ENCODE results near the gene HMX1. TPM values are rescaled to one million over a fixed set of nuclear protein-coding genes. Genes with fewer than 3 reads are reported as not detected.

The HMX1 gene
- total RNA-seq, 1 experiment from 2014 or later, result 0.20 TPM

DNA sequence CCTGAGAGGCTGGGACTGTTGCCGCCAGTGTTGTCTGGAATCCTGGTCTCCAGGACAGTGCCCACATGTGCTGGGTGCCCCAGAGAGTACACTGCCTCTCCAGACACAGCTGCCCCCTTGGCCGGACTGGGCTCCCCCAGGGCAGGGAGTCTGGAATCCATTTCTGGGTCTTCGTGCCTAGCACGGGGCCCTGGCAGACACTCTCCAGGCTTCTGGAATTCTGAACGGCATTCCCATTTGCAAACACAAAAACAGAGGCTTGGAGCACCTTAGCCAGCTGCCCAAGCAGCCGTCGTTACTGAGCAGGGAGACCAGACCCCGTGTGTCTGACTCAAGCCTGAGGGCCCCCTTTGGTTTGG, 20.8 kb downstream of the HMX1 start:
- no peaks in the 10 kb centered on the region for H3K36me3 ChIP-seq (ENCODE audit: control insufficient read depth, insufficient read depth, low read length)
- H3K27me3 Mint-ChIP-seq (ENCODE audit: insufficient read depth, unreplicated experiment), result peaks cover 6% of the 10 kb centered on the region
- no peak for DNase-seq
- H3K27me3 ChIP-seq (replicated peaks; ENCODE audit: control insufficient read depth, insufficient read depth, low read length), result no peaks in the 10 kb centered on the region
- intact Hi-C loops (cut with micrococcal nuclease; ENCODE audit: unreplicated experiment), result no loop called here
- H3K4me1 Mint-ChIP-seq (ENCODE audit: low read depth, unreplicated experiment), result no peaks in the 10 kb centered on the region
- ChIA-PET POLR2A (no interaction called here), CTCF (no interaction called here)
- no peaks in the 10 kb centered on the region for H3K9me3 Mint-ChIP-seq (ENCODE audit: unreplicated experiment)
- no peak overlapping the region for H3K4me3 Mint-ChIP-seq (ENCODE audit: unreplicated experiment)
- TF ChIP-seq, protein P1, sequence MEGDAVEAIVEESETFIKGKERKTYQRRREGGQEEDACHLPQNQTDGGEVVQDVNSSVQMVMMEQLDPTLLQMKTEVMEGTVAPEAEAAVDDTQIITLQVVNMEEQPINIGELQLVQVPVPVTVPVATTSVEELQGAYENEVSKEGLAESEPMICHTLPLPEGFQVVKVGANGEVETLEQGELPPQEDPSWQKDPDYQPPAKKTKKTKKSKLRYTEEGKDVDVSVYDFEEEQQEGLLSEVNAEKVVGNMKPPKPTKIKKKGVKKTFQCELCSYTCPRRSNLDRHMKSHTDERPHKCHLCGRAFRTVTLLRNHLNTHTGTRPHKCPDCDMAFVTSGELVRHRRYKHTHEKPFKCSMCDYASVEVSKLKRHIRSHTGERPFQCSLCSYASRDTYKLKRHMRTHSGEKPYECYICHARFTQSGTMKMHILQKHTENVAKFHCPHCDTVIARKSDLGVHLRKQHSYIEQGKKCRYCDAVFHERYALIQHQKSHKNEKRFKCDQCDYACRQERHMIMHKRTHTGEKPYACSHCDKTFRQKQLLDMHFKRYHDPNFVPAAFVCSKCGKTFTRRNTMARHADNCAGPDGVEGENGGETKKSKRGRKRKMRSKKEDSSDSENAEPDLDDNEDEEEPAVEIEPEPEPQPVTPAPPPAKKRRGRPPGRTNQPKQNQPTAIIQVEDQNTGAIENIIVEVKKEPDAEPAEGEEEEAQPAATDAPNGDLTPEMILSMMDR (IDR thresholded peaks at IDR 0.05; ENCODE audit: insufficient read depth in 1 of 2, low read depth in 1 of 2, low read length in 1 of 2, severe bottlenecking in 1 of 2, unreplicated experiment in 1 of 2), result no peak
- no peaks in the 10 kb centered on the region for H3K4me1 ChIP-seq
- BruUV-seq (replicated peaks), result no TSS peak
- H3K27ac Mint-ChIP-seq (ENCODE audit: unreplicated experiment), result no peak overlapping the region
- H3K36me3 Mint-ChIP-seq (ENCODE audit: insufficient read depth, unreplicated experiment), result no peaks in the 10 kb centered on the region
- no peaks in the 10 kb centered on the region for H3K9me3 ChIP-seq
- H3K4me3 ChIP-seq (ENCODE audit: low read depth, low read length), result no peak overlapping the region

DNA sequence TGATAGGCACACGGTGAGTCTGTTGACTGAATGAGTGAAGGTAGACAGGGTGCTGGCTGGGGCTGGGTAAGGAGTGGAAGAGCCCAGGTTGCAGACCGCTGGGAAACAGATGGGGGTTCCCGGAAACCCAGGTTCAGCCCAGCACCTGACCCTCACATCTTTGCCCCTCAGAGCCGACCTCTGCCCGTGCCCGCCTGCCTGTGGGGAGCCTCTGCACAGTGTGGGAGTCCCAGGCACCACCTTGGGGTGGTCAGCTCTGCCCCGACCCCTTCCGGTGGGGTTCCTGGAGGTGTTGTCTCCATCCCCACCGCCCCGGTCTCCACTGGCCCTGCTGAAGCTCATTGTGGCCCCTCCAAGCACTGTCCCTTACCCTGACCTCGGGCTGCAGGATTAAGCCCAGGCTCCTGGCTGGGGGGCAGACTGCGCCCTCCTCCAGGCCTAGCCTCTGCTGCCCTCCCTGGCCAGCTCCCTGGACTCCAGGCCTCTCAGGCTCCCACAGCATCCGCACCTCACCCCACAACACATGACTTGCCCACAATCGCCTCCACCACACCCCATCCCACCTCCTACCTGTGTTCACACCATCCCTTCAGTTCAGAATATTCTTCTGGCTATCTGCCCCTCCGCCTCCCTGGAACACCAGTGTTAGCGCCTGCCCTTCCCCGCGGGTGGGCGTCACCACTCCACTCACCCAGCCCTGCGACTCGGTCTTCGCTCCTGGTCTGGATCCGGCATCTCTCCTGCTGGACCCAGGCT, 21.4 kb downstream of the HMX1 start:
- intact Hi-C loops (cut with micrococcal nuclease; ENCODE audit: unreplicated experiment), result no loop called here
- peak in 1 of 2 experiments; percentile 14 for DNase-seq
- no peaks in the 10 kb centered on the region for H3K4me1 Mint-ChIP-seq (ENCODE audit: low read depth, unreplicated experiment)
- Histone ChIP-seq H3K36me3 (ENCODE audit: control insufficient read depth, insufficient read depth, low read length) (no peaks in the 10 kb centered on the region), H3K4me1 (no peaks in the 10 kb centered on the region), H3K27me3 (replicated peaks; ENCODE audit: control insufficient read depth, insufficient read depth, low read length) (no peaks in the 10 kb centered on the region), H3K4me3 (ENCODE audit: low read depth, low read length) (no peak overlapping the region), H3K9me3 (no peaks in the 10 kb centered on the region)
- POLR2A ChIA-PET, result no interaction called here
- CTCF ChIA-PET, result no interaction called here
- H3K27ac Mint-ChIP-seq (ENCODE audit: unreplicated experiment), result no peak overlapping the region
- no peaks in the 10 kb centered on the region for H3K9me3 Mint-ChIP-seq (ENCODE audit: unreplicated experiment)
- no peaks in the 10 kb centered on the region for H3K36me3 Mint-ChIP-seq (ENCODE audit: insufficient read depth, unreplicated experiment)
- BruUV-seq (replicated peaks), result no TSS peak
- no peak overlapping the region for H3K4me3 Mint-ChIP-seq (ENCODE audit: unreplicated experiment)
- peaks cover 5% of the 10 kb centered on the region for H3K27me3 Mint-ChIP-seq (ENCODE audit: insufficient read depth, unreplicated experiment)
- TF ChIP-seq, protein P1 (IDR thresholded peaks at IDR 0.05; ENCODE audit: insufficient read depth in 1 of 2, low read depth in 1 of 2, low read length in 1 of 2, severe bottlenecking in 1 of 2, unreplicated experiment in 1 of 2), result no peak

DNA sequence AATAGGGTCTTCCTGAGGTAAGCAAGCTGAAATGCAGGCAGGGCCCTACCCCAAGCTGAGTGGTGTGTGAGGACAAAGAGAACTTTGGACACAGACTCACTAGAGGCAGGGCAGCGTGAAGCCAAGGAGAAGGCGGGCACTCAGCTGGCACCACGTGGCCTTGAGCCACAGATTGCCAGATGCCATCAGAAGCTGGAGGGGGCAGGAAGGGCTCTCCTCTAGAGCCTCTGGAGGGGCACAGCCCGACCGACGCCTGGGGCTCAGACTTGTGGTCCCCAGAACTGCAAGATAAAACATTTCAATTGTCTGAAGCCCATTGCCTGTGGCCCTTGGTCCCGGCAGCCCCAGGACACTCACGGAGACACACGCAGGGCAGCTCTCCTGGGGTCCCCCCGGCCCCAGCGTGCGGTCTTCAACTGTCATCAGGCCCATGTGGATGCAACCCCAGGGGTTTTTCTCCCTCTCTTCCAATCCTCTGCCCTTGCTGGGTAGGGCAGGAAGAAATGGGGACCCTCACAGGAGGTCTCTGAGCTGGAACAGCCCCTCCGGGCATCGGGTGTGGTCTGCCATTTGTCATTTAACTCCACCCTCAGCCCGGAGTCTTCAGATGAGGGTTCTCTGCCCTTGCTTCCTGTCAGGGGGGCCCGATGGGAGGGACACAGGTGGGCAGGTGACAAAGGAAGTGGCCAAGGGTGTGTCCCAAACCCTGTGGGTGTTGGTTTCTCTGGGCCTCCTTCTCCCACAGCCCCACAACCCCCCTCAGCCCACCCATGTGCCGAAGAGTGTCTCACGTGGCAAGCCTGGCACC, 22.2 kb downstream of the HMX1 start:
- BruUV-seq (replicated peaks), result no TSS peak
- peak in 1 of 2 experiments; percentile 24 for DNase-seq
- peaks cover 3% of the 10 kb centered on the region for H3K27me3 Mint-ChIP-seq (ENCODE audit: insufficient read depth, unreplicated experiment)
- no peak overlapping the region for H3K27ac Mint-ChIP-seq (ENCODE audit: unreplicated experiment)
- Histone ChIP-seq H3K9me3 (no peaks in the 10 kb centered on the region), H3K4me1 (no peaks in the 10 kb centered on the region), H3K27me3 (replicated peaks; ENCODE audit: control insufficient read depth, insufficient read depth, low read length) (no peaks in the 10 kb centered on the region), H3K36me3 (ENCODE audit: control insufficient read depth, insufficient read depth, low read length) (no peaks in the 10 kb centered on the region), H3K4me3 (ENCODE audit: low read depth, low read length) (no peak overlapping the region)
- ChIA-PET CTCF (no interaction called here), POLR2A (no interaction called here)
- intact Hi-C loops (cut with micrococcal nuclease; ENCODE audit: unreplicated experiment), result no loop called here
- H3K9me3 Mint-ChIP-seq (ENCODE audit: unreplicated experiment), result no peaks in the 10 kb centered on the region
- no peaks in the 10 kb centered on the region for H3K4me1 Mint-ChIP-seq (ENCODE audit: low read depth, unreplicated experiment)
- H3K4me3 Mint-ChIP-seq (ENCODE audit: unreplicated experiment), result no peak overlapping the region
- TF ChIP-seq, protein P1 (IDR thresholded peaks at IDR 0.05; ENCODE audit: insufficient read depth in 1 of 2, low read depth in 1 of 2, low read length in 1 of 2, severe bottlenecking in 1 of 2, unreplicated experiment in 1 of 2), result no peak
- H3K36me3 Mint-ChIP-seq (ENCODE audit: insufficient read depth, unreplicated experiment), result no peaks in the 10 kb centered on the region

All from Caco-2 (cell line).